GM19193 (cell line): Measurements from ENCODE around the gene CDC14B.

Experiments
- POLR2A ChIP-seq: IDR thresholded peaks from 4 replicates; pipeline ENCODE4 v1.6.1; 2011; ENCODE audit not compliant: insufficient read depth, insufficient read length; ENCODE audit errors: extremely low read depth

CDC14B gene

DNA sequence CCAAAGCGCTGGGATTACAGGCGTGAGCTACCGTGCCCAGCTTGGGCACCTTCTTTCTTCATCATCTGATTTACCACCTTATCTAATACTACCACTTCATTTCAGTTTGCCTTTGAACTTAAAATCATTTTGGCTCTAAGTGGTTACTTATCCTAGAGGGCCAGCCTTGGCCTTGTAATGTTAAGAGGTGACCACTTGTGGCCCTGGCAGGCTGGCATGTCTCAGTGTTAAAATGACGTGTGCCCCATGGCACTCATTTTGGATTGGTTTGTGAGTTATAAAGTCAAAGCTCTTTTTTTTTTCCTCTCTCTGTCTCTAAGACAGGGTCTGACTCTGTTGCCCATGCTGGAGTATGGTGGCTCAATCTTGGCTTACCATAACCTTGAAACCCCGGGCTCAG lies 151.9 kb downstream of the CDC14B start:
- no peak for TF ChIP-seq POLR2A

GRCh38 chr9:96464426-96464825 lies 155.2 kb downstream of the CDC14B start:
- TF ChIP-seq POLR2A = no peak

GRCh38 chr9:96462541-96462940 lies 157.1 kb downstream of the CDC14B start:
- no peak for TF ChIP-seq POLR2A

DNA sequence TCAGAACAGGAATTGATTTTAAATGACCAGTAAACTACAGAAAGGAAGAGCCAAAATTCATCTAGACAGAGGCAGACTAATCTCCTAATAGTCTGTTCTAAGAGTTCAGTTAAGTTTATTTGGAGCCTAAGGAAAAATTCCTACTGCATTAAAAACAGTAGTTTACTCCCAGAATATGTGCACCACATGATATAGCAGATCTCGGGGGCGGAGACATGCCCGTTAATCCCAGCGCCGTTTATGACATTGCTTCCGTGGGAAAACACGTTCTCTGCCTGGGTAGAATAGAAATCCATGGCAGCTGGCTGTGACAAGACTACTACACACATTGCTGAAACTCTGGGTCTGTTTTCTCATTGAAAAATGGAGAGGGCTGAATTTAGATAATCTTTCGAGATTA lies 158.3 kb downstream of the CDC14B start:
- no peak for TF ChIP-seq POLR2A

- no peak for TF ChIP-seq POLR2A
Measured at GRCh38 chr9:96460882-96461281, 158.8 kb downstream of the CDC14B start.

DNA sequence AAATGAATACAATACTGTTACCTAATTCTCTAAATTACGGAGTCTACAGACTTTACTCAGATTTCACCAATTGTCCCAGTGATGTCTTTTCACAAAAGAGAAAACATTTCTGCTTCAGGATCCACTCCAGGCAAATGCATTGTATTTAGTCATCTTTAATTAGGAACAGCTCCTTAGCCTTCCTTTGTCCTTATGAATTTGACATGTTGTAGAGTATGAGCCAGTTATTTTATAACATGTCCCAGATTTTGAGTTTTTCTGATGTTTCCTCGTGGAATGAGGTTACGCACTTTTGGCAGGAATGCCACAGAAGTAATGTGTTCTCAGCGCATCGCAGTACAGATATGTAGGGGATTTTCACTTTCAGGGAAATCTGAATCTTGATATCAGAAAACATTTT lies 159.2 kb downstream of the CDC14B start:
- no peak for TF ChIP-seq POLR2A

DNA sequence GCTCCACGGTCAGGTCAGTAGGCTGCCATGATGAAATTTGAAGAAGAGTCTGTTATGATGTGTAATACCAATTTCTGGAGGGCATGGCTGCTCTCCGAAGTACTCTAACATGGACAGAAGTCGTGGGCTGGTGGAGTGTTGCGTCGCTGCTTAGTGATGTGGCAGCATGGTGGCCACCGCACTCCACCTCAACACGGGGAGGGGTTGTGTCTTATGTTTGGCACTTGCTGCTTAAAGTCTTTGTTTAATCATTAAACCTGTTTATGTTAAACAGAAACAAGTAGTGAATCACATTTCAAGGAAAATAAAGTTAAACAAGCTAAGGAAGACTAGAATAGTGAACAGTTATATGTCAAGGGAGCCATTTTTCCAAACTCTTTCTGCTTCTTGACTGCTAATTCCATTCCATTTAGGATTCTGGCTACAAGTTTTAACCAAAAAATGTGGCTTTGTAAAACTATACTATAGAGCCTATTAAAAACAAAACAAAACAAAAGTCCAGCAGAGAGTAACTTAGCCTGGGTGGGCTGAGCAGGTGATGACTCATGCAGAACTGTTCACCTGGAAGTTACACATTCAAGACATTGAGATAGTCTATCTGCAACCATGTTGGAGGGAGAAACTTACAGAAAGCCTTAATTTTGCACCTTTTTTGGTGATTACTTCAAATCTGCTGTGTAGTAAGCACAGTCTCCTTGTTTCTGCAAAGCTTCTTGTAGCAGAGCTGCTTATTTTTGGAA lies 160.2 kb downstream of the CDC14B start:
- no peak for TF ChIP-seq POLR2A

GRCh38 chr9:96458226-96458625 lies 161.4 kb downstream of the CDC14B start:
- no peak for TF ChIP-seq POLR2A

- TF ChIP-seq POLR2A = no peak
Measured at GRCh38 chr9:96457266-96457665, 162.4 kb downstream of the CDC14B start.

- TF ChIP-seq POLR2A = no peak
Measured at GRCh38 chr9:96453625-96454024, 166.0 kb downstream of the CDC14B start.

DNA sequence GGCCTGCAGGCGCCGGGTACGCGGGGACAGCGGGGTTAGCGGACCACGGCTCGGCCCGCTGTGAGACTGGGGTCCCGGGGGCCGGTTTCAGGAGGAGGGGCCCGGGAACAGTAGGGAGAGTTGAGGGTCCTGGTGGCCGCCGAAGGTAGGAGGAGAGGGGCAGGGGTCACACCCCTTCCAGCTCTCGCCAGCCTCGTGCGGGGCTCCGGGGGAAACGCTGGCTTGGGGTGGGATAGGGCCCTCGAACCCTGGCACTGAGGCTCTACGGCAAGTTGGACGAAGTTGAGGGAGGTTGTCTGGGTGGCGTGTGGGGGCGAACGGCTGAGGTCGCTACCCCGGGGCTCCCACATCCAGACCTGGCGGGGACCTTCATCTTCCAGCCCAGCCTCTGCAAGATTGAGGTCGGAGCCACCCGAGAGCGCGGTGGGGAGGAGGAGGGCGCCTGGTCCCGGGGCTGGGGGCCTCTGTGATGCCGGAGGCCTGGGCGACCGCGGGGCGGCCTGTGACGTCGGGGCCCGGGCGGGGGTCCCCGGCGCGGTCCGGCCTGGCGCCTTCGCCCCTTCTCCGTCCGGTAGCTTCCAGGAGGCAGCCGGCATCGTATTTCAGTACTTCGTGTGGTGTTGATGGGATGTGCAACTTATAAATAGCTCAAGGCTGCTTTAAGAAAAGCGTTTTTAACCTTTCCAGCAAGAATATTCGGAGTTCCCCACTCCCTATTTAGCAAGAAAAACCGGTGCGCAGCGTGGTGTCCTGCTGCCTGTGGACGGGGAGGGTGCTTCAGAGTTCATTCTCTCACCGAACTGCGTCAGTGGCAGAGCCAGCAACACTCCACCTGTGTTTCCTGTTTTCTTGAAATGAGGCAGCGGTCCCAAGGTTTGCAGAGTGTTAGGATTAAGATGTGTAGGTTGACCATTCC lies 168.8 kb downstream of the CDC14B start:
- no peak for TF ChIP-seq POLR2A
